Esophagus mucosa (tissue), 1 donor: ENCODE data around the gene CPEB1. TPM values are rescaled to one million over a fixed set of nuclear protein-coding genes. Genes with fewer than 3 reads are reported as not detected.
"Not testable (repeated sequence)": the region's sequence is repeated elsewhere in the genome, so short reads cannot be mapped to it uniquely, and the experiment has no call there.

Experiments used
- ATAC-seq: fragments of 200-7000 bp; cut with Tn5 transposase; one replicate; pipeline ENCODE4 v1.9.1; 2020
- total RNA-seq: library from RNA; stranded (reverse); gene quantifications from one replicate; pipeline ENCODE4 v1.2.4, GENCODE V29; 2023
- donor health status: DM: yes; HTN: yes; CAD: no.

CPEB1 gene
- total RNA-seq, 1 donor from 2014 or later = 0.12 TPM

DNA sequence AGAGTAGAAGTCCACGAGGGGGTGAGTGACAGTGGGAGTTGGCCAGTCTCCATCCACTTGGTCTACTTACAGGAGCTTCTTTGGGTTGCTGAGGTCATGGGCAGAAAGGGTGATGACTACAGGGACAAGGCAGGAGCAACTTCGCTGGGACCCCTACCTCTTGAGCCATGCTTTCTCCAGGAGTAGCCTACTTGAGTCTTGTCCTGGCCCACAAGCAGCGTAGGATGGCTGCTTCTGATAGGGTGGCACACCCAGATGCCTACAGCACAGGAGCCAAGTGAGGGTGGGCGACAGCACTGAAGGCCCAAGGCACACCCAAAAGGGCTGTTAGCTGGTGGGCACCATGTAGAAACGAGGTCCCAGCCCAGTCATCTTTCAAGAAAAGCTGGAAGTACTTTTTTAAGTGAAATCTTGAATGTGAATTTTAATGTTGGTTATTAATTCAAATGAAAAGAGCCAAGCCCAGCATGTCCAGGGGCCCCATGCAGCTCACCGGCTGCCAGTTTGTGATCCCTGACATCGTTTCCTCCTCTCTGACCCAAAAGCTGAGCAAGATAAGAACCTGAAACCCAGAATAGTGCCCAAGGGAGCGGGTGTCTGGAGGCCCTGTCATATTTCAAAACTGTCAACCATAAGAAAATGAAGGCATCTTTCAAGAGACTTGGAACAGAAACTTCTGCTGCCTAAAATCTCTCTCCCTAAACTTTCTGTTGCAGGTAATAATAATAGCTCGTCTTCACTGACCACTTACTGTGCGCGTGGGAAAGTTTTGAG, 2.2 kb upstream of the CPEB1 start:
- ATAC-seq = no peak

DNA sequence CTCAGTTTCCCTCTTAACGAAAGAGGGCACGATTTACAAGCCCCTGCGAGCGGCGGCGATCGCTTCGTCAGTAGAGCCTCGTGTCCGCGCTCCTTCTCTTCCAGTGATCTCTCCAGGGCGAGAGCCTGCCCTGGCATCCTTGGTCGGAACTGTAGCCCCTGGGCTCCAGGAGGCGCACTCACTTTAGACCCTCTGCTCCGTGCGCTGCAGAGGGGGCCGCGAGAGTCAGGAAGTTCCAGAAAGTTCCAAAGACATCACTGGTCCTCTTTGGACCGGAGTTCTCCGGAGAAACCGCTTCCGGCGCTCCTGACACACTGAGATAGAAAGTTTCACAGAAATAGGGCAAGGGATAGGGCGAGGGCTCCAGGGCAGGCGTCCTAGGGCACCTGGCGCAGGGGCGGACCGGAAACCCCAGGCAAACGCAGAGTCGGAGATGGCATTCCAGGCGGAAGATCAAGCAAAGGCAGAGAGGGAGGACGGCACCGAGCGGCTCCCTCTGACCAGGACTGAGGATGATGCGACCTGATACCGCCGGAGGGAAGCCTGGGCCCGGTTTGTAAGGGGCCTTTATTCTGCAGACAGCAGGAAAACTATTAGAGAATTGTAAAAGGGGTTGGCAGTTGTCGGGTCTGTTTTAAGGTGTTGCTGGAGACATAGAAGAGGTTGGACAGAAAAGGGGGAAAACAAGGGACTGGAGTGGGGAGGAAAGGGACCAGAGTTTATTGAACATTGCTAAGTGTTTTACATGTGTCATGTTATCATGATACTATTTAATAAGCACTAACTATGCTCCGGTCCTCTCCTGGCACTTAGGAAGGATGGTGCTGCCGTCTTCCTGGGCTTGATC, 1.3 kb upstream of the CPEB1 start:
- ATAC-seq = no peak

DNA sequence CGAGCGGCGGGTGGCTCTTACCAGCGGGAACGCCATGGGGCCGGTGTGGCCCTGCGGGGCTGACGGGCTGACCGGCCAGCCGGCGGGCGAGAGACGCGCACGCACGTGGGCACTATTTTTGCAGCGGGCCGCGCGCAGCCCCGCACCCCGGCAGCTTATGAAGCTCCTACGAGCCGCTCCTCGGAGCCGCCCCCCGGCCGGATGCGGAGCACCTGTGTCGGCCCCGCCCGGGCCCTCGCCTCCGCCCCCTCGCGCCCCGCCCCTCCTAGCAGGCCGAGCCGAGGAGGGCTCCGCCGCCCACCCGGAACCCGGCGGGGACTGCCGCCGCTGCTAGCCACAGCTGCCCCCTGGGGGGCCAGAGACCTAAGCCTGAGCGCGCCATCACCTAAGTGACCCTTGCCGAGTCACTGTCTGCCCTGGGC, 683 bp upstream of the CPEB1 start:
- ATAC-seq = no peak

DNA sequence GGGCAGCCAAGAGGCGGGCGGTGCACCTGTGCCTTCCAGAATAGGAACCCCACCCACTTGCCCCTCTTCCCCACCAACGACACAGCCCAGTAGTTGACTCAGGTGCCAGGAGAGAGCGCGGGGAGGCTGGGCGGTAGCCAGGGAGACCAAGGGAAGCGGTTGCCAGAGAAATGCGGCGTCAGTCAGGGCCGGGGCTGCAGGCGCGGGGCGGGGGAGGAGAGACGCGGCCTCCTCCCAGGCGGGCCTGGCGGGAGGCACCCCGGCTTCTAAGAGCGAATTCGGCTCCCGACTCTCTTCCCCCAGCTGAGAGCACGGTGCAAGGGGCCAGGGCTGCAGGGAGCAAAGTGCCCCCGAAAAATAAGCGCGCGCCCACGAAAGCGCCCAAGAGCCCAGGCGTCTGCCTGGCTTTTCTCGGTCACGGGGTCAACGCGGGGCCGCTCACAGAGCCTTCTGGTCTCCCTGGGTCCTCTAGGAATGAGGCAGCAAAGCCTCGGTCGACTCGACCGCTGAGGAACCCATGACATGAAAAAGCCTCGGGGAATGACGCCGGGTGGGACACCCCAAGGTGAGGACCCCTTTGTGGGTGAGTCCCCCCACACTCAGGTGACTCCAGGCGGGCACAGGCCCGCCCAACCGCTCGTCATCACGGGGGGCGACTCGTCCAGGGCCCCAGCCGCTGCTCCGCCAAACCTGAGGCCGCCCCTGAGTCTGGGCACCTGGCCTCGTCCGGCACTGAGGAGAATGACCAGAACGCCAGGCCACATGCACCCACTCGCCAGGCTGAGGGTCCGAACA, 716 bp downstream of the CPEB1 start:
- peak; percentile 21 for ATAC-seq

DNA sequence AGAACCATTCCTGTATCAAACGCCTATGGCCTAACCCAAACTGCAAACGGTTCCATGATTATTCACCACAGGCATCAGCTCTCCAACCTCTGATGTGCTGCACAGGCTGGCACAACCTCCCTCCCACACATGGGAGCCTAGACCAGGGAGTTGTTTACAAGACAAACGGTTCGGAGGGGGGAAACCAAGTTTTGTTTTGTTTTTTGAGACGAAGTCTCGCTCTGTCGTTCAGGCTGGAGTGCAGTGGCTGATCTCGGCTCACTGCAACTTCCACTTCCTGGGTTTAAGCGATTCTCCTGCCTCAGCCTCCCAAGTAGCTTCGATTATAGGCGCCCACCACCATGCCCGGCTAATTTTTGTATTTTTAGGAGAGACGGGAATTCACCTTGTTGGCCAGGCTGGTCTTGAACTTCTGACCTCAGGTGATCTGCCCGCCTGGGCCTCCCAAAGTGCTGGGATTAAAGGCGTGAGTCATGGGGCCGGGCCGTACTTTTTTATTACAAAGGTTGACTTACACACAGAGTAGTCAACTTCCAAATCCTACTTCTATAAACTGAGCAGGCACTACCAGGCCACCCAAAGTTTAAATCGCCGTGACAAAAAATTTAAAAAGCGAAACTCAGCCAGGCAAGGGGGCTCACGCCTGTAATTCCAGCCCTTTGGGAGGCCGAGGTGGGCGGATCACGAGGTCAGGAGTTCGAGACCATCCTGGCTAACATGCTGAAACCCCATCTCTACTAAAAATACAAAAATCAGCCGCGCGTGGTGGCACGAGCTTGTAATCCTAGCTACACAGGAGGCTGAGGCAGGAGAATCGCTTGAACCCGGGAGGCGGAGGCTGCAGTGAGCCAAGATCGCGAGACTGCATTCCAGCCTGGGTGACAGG, 2.0 kb downstream of the CPEB1 start:
- ATAC-seq = not testable (repeated sequence)

DNA sequence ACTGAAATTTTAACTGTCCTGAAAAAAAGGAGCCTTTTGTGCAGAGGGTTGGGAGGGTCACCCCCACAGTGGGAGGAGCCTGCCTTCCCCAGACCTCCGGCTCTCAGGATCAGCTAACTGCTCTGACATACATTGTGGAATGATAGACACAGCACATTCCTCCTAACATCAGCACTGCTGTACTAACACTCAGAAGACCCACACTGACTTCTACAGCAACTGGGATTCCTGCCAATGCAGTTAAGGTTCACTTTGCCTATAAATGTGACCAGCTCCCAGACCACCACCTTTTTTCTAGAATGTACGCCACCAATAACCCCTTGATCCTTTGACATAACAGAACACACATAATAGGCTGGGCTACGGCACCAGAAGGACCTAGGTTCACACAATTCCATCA, 3.2 kb downstream of the CPEB1 start:
- no peak for ATAC-seq

DNA sequence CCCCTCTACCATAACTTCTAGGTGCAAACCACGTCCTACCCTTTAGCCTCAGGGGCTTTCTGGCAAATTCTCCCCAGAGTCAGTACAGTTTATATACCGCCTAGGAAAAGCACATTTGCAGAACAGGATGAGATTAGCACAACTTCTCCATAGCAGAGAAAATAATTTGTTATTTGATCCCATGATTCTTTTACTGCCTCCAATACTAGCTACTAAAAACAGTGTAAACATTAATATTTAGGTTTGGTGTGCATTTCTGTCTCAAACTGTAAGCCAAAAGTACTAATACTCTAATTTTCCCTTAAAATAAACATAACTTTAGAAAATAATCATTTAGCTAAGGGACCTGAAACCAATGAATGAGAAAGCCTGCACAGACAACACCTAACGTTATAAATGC, 4.5 kb downstream of the CPEB1 start:
- no peak for ATAC-seq

DNA sequence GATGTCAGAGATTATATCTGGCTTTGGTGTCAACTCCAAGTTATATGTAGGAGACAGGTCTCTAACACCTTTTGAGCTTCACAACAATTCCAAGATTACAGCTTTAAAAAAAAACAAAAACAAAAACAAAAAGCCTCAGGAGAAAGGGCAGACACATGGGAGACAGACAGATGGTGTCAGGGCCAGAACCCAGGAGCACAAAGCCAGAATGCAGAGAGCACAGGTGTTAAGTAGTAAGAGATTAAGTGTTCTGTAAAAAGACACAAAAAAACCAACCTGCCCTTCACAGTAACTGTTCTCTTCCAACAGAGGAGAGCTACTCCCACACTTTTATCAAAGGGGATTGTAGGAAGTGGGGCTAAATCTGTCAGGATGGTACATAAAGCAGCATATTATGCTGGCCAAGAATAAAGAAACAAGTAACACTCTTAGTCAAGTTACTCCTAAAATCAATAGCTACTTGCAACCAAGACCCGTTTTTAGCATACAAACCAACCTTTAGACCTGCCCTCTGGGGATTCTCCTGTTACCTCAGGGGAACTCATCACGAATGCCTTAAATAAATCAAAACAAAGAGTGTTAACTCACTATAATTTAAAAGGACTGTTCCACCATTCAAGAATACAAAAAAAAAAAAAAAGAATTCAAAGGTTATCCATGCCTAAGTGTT, 5.9 kb downstream of the CPEB1 start:
- ATAC-seq = no peak

DNA sequence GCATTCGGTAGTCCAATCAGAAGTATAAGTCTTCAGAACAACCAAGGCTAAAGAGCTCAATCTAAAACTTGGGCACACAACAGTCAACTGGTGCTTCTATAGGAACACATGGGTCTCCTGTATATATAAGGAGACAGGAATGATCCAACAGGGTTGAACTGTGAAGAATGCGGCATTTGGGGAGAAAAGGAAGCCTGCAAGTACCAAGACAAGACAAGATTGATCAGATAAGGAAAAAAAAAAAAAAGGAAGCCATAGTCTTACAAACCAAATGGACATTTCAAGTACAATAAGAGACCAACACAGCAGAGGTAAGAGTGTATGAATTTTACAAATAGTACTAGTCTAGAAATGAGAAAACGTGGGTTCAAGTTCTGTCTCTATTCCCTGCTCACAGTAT, 6.5 kb downstream of the CPEB1 start:
- ATAC-seq = no peak

DNA sequence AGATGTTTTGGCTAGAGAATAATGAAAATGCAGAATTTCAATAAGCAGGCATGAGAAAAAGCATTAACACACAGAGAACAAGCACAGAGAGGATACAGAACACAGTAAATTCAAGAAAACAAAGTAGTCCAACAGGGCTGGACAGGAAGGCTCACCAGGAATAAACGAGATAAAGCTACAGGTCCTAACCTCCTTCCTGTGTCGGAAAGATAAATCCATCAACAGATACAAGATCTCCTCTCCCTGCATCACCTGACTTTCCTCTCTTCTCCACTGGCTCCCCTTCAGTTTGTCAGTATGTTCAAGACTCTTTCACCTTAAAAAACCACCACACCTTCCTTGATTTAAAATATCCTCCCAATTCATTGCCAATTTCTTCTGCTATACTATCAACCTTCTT, 11.4 kb downstream of the CPEB1 start:
- ATAC-seq = no peak

DNA sequence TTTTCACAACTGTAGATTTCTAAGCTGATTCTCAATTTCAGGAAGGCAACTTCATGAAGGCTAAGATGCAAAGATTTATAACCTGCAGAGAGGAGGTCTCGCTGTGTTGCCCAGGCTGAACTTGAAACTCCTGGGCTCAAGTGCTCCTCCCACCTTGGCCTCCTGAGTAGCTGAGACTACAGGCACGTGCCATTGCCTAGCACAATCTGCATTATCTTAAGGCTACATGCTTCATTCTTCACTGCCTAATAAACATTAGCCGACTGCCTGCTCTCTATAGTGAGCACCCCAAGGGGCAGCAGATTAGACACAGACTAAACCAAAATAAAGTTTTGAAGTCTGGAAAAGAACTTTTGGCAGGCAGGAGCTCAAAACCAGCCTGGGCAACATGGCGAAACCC, 17.1 kb downstream of the CPEB1 start:
- ATAC-seq = no peak

DNA sequence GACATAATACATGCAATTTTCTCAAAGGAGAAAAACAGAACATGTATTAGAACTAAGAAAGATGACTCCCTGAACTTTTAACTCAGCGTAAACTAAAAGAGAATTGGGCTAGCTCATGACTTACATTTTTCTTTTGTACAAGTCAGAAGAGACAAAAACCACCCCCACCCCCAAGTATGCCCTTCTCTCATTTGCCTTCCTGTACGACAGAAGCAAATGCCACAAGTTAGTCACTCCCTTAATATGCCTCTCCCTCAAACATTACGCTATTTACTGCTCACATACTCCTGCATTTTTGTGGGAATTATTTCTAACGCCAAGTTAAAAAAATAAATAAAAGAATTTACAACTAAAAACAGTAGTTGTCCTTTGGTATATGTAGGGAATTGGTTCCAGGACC, 22.0 kb downstream of the CPEB1 start:
- ATAC-seq = no peak

DNA sequence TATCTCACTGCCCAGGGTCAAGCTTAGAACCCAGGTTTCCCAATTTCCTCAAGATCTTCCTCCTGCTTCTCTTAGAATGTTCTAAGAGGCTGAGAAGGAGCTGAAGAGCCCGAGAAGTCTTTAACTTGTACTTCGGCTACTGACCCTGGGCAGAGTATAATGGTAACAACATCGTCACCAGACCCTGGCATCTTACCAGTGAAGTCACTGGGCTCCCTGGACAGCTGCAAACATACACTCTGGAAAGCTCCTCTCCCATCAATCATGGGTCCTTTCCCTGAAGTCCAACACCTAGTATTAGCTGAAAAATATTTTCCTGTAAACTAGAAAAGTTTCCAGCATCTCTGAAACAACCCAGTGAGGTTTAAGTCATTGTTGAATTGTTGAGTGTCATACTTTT, 22.7 kb downstream of the CPEB1 start:
- no peak for ATAC-seq

DNA sequence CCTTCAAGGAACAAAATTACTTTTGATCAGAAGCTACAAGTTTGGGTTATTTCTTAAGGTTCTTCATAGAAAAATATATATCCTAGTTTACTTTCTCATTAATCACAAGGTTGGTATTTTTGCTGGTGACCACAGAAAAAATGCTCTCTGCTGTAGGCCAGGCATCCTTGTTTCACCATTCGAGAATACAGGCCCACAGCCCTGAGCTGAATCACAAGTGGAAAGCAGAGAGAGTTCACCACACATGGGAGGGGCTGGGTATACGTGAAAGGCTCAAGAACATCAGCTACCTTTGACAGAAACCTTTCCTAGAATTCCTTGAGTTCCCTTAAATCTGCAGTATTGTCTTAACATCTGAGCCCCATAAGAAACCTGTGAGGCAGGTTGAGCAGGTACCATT, 23.2 kb downstream of the CPEB1 start:
- no peak for ATAC-seq

DNA sequence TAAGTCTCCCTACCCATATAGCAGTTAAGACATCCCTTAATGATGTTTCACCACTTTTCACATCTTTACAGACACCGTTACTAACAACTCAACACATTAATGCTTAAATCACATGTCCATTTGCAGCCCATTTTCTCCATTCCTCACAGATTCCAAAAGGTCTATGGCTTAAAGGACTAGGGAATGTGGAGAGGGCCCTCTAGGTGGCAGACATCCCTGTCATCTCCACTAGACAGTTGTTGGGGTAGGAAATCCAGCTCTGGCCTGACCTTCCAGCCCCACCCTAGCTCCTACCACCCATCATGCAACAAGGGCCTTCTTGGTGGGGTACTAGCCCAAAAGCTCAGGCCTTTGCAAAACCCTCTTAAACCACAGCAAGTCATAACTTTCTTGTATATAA, 25.2 kb downstream of the CPEB1 start:
- no peak for ATAC-seq

DNA sequence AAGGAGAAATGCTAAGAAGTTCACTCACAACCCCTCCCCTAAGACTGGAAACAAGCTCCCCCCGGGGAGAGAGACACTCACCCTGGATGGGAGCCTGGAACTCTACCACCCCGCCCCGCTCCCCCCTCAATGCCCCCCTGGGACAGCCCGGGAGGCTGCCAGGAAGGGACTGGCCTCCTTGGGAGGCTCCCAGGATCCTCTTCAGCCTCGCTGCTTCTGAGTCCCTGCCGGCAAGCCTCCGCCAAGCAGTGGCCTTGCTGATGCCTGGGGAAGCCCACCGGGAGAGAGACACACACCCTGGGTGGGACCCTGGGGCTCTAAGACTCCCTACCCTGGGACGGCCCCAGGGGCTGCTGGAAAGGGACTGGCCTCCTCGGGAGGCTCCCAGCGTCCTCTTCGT, 33.4 kb downstream of the CPEB1 start:
- no peak for ATAC-seq

DNA sequence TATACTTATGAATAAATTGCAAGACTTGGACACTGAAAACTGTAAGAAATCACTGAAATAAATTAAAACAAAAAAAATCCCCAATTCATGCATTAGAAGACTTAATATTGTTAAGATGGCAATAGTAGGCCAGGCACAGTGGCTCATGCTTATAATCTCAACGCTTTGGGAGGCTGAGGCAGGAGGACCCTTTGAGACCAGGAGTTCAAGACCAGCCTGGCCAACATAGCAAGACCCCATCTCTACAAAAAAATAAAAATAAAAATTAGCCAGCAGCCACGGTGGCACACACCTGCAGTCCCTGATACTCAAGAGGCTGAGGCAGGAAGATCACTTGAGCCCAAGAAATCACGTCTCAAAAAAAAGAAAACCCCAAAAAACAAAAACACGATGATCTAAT, 35.8 kb downstream of the CPEB1 start:
- ATAC-seq = no peak

DNA sequence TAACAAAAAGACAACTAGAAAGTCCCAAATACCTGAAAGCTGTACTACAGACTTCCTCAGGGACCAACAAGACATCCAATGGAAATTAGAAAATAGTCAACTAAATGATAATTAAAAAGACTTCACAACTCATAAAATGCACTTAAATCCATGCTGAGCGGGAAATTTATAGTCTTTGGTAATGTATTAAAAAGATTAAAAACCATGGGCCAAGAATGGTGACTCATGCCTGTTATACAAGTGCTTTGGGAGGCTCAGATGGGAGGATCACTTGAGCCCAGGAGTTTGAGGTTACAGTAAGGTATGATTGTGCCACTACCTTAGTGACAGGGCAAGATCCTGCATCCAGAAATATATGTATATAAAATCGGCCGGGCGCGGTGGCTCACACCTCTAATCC, 45.0 kb downstream of the CPEB1 start:
- no peak for ATAC-seq

DNA sequence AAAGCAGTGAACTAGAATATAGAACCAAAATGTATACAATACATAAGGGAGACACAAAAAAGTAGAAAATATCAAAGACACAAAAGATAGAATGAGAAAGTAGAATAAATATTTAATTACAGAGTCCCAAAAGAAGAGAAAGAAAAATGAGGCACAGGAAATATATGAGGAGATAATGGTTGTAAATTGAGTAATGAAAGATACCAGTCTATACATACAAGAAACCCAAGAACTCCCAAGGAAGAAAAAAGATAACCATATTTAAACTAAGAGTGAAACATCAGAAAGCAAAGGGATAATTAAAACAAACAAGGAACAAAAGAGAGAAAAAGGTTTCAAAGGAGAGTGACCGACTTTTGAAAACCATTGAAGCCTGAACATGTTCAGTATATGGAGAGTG, 47.3 kb downstream of the CPEB1 start:
- ATAC-seq = no peak

DNA sequence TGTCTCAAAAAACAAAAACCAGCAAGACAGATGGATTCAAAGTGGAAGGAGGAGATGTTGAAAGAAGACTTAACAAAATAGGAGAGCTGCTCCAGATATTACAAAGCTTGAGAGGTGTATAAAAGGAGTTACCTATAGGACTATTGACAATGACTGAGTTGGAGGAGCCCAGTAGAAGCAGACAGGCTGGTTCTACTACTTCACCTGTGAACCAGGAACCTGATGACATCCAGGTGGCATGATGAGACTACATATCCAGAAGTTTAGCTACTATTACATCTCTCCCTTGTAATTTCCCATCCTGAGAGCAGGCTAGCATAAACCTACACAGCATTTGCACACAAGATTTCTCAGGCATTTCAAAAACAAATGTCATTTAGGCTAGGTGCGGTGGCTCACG, 49.3 kb downstream of the CPEB1 start:
- peak; percentile 87 for ATAC-seq

DNA sequence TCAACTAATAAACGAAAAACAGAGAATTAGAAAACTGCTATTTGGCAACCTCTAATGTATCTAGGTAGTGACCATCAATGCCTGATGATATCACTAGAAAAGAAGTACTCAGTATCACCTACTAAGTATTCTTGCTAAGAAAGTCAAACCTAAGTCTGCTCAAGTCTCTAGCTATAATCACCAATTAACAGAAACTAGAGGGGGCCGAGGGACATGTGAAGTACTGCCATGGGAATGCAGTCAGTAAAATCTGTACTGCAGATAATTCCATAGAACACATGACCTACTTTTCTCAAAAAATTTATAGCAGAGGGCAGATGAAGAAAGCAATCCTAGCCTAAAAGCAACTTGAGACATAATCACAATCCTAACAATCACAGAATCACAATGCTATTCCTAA, 51.4 kb downstream of the CPEB1 start:
- ATAC-seq = no peak

DNA sequence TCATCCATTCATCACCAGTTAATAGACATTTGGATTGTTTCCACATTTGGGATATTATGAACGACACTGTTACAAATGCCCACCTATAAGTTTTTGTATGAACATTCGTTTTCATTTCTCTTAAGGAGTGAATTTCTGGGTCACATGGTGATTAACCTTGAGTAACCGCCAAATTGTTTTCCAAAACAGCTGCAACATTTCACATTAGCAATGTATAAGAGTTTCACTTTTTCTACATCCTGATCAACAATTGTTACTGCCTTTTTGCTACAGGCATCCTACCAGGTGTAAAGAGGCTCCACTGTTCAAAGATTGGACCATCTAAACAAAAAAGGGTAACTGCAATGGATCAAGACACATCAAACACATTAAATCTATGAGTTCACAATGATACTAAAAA, 52.0 kb downstream of the CPEB1 start:
- no peak for ATAC-seq
